HEK293 (cell line): ENCODE measurements around the gene CENPO.

Experiments used
- BCL6B ChIP-seq: fragments of 450-650 bp; formaldehyde crosslinking; IDR thresholded peaks from 2 replicates; pipeline ENCODE4 v1.5.1; 2017; ENCODE audit warnings: missing biosample characterization, missing genetic modification characterization
- HOXA7 ChIP-seq: sonication (generic); formaldehyde crosslinking; IDR thresholded peaks from 2 replicates; pipeline ENCODE4 v1.8.1; 2022; ENCODE audit warnings: missing genetic modification reagents, borderline replicate concordance
- KLF8 ChIP-seq: fragments of 450-650 bp; formaldehyde crosslinking; IDR thresholded peaks from 2 replicates; pipeline ENCODE4 v1.5.1; 2016; ENCODE audit warnings: missing biosample characterization, missing genetic modification characterization
- MYNN ChIP-seq: fragments of 450-650 bp; formaldehyde crosslinking; IDR thresholded peaks from 2 replicates; pipeline ENCODE4 v1.5.1; 2016; ENCODE audit warnings: missing biosample characterization, missing genetic modification characterization, borderline replicate concordance
- PBX3 ChIP-seq: sonication (generic); formaldehyde crosslinking; IDR thresholded peaks from 2 replicates; pipeline ENCODE4 v1.8.1; 2022; ENCODE audit warnings: mild to moderate bottlenecking, moderate library complexity, missing genetic modification reagents
- REPIN1 ChIP-seq: fragments of 450-650 bp; formaldehyde crosslinking; IDR thresholded peaks from 2 replicates; pipeline ENCODE4 v1.5.1; 2017; ENCODE audit warnings: missing biosample characterization, missing genetic modification characterization, low read depth
- SALL2 ChIP-seq: fragments of 450-650 bp; formaldehyde crosslinking; IDR thresholded peaks from 2 replicates; pipeline ENCODE4 v1.5.0; 2017; ENCODE audit warnings: missing biosample characterization, mild to moderate bottlenecking, missing genetic modification characterization, borderline replicate concordance
- TCF7L2 ChIP-seq: IDR thresholded peaks from 2 replicates; pipeline ENCODE4 v1.6.1; 2011; ENCODE audit warnings: low read depth, mild to moderate bottlenecking, inconsistent platforms, low read length, moderate library complexity, borderline replicate concordance
- WT1 ChIP-seq: fragments of 450-650 bp; formaldehyde crosslinking; IDR thresholded peaks from 2 replicates; pipeline ENCODE4 v1.5.1; 2016; ENCODE audit warnings: missing biosample characterization, missing genetic modification characterization
- ZBTB21 ChIP-seq: fragments of 450-650 bp; formaldehyde crosslinking; IDR thresholded peaks from 2 replicates; pipeline ENCODE4 v1.5.1; 2017; ENCODE audit warnings: missing biosample characterization, missing genetic modification characterization
- ZFP37 ChIP-seq: fragments of 450-650 bp; formaldehyde crosslinking; IDR thresholded peaks from 2 replicates; pipeline ENCODE4 v1.5.1; 2016; ENCODE audit warnings: missing biosample characterization, missing genetic modification characterization
- ZNF114 ChIP-seq: fragments of 450-650 bp; formaldehyde crosslinking; IDR thresholded peaks from 2 replicates; pipeline ENCODE4 v1.5.0; 2017; ENCODE audit warnings: missing biosample characterization, missing genetic modification characterization
- ZNF138 ChIP-seq: fragments of 450-650 bp; formaldehyde crosslinking; IDR thresholded peaks from 2 replicates; pipeline ENCODE4 v1.5.1; 2016; ENCODE audit warnings: missing biosample characterization, missing genetic modification characterization, borderline replicate concordance
- ZNF280D ChIP-seq: fragments of 450-650 bp; formaldehyde crosslinking; IDR thresholded peaks from 2 replicates; pipeline ENCODE4 v1.5.1; 2016; ENCODE audit warnings: missing biosample characterization, missing genetic modification characterization
- ZNF341 ChIP-seq: fragments of 450-650 bp; formaldehyde crosslinking; IDR thresholded peaks from 2 replicates; pipeline ENCODE4; 2016; ENCODE audit warnings: low read depth, missing biosample characterization, missing genetic modification characterization
- ZNF391 ChIP-seq: fragments of 450-650 bp; formaldehyde crosslinking; IDR thresholded peaks from 2 replicates; pipeline ENCODE4 v1.5.1; 2016; ENCODE audit warnings: low read depth, missing biosample characterization, missing genetic modification characterization, borderline replicate concordance
- ZNF394 ChIP-seq: fragments of 450-650 bp; formaldehyde crosslinking; IDR thresholded peaks from 2 replicates; pipeline ENCODE4 v1.5.1; 2016; ENCODE audit warnings: missing biosample characterization, missing genetic modification characterization, mild to moderate bottlenecking, moderate library complexity, borderline replicate concordance
- ZNF404 ChIP-seq: fragments of 450-650 bp; formaldehyde crosslinking; IDR thresholded peaks from 2 replicates; pipeline ENCODE4 v1.5.1; 2017; ENCODE audit warnings: missing biosample characterization, missing genetic modification characterization
- ZNF416 ChIP-seq: fragments of 450-650 bp; formaldehyde crosslinking; IDR thresholded peaks from 2 replicates; pipeline ENCODE4 v1.5.1; 2016; ENCODE audit warnings: missing biosample characterization, missing genetic modification characterization
- ZNF423 ChIP-seq: fragments of 450-650 bp; formaldehyde crosslinking; IDR thresholded peaks from 2 replicates; pipeline ENCODE4 v1.5.1; 2016; ENCODE audit warnings: missing biosample characterization, missing genetic modification characterization
- ZNF518A ChIP-seq: fragments of 450-650 bp; formaldehyde crosslinking; conservative IDR thresholded peaks from 2 replicates; pipeline ENCODE4 v1.5.1; 2016; ENCODE audit warnings: low read depth, missing biosample characterization, missing genetic modification characterization
- ZNF548 ChIP-seq: fragments of 450-650 bp; formaldehyde crosslinking; IDR thresholded peaks from 2 replicates; pipeline ENCODE4 v1.5.1; 2016; ENCODE audit warnings: missing biosample characterization, missing genetic modification characterization
- ZNF560 ChIP-seq: fragments of 450-650 bp; formaldehyde crosslinking; IDR thresholded peaks from 2 replicates; pipeline ENCODE4 v1.5.1; 2017; ENCODE audit warnings: missing biosample characterization, missing genetic modification characterization, borderline replicate concordance
- ZNF596 ChIP-seq: fragments of 450-650 bp; IDR thresholded peaks from 2 replicates; pipeline ENCODE4 v1.5.0; 2018; ENCODE audit warnings: missing biosample characterization, mild to moderate bottlenecking, missing genetic modification characterization, moderate library complexity
- ZNF624 ChIP-seq: fragments of 450-650 bp; formaldehyde crosslinking; IDR thresholded peaks from 2 replicates; pipeline ENCODE4 v1.5.1; 2017; ENCODE audit warnings: missing biosample characterization, missing genetic modification characterization
- ZNF747 ChIP-seq: fragments of 450-650 bp; formaldehyde crosslinking; IDR thresholded peaks from 2 replicates; pipeline ENCODE4 v1.5.1; 2016; ENCODE audit warnings: missing biosample characterization, missing genetic modification characterization
- ZNF843 ChIP-seq: fragments of 450-650 bp; formaldehyde crosslinking; IDR thresholded peaks from 2 replicates; pipeline ENCODE4 v1.5.1; 2016; ENCODE audit warnings: missing biosample characterization, missing genetic modification characterization
- ZSCAN16 ChIP-seq: fragments of 450-650 bp; formaldehyde crosslinking; IDR thresholded peaks from 2 replicates; pipeline ENCODE4 v1.5.1; 2016; ENCODE audit warnings: missing biosample characterization, missing genetic modification characterization
- ZSCAN4 ChIP-seq: fragments of 450-650 bp; formaldehyde crosslinking; IDR thresholded peaks from 2 replicates; pipeline ENCODE4 v1.5.1; 2017; ENCODE audit warnings: missing biosample characterization, missing genetic modification characterization

Gene CENPO

GRCh38 chr2:24832931-24833701 is 39.9 kb downstream of the CENPO start (continued):
- TF ChIP-seq HOXA7 (no peak), WT1 (tag by site-specific recombination) (peak; percentile 95), MYNN (tag by site-specific recombination) (no peak), ZSCAN4 (tag by site-specific recombination) (no peak), ZNF518A (tag by site-specific recombination) (no peak), ZNF596 (tag by site-specific recombination) (no peak), ZNF624 (tag by site-specific recombination) (no peak), ZNF280D (tag by site-specific recombination) (no peak), ZNF114 (tag by site-specific recombination) (no peak), PBX3 (no peak), TCF7L2 (no peak), ZNF341 (tag by site-specific recombination) (peak; percentile 57), ZBTB21 (no peak), ZNF548 (no peak), BCL6B (tag by site-specific recombination) (no peak), ZNF416 (tag by site-specific recombination) (no peak), KLF8 (tag by site-specific recombination) (no peak), ZNF747 (tag by site-specific recombination) (no peak), ZNF138 (tag by site-specific recombination) (no peak), ZNF843 (tag by site-specific recombination) (no peak), ZNF560 (no peak), ZNF423 (tag by site-specific recombination) (peak; percentile 99), ZFP37 (no peak), ZNF391 (tag by site-specific recombination) (no peak), ZSCAN16 (tag by site-specific recombination) (no peak), REPIN1 (tag by site-specific recombination) (no peak), SALL2 (no peak), ZNF404 (no peak), ZNF394 (peak; percentile 37; the same call in 1 of the 2 replicates)
